Epidermal melanocyte (primary cell): ENCODE data around the gene CASP6.

Experiments
- DNase-seq: peaks from one replicate; pipeline ENCODE4 v3.0.0; 2011; ENCODE audit warnings: low spot score; ENCODE audit not compliant: insufficient read length

CASP6 gene

DNA sequence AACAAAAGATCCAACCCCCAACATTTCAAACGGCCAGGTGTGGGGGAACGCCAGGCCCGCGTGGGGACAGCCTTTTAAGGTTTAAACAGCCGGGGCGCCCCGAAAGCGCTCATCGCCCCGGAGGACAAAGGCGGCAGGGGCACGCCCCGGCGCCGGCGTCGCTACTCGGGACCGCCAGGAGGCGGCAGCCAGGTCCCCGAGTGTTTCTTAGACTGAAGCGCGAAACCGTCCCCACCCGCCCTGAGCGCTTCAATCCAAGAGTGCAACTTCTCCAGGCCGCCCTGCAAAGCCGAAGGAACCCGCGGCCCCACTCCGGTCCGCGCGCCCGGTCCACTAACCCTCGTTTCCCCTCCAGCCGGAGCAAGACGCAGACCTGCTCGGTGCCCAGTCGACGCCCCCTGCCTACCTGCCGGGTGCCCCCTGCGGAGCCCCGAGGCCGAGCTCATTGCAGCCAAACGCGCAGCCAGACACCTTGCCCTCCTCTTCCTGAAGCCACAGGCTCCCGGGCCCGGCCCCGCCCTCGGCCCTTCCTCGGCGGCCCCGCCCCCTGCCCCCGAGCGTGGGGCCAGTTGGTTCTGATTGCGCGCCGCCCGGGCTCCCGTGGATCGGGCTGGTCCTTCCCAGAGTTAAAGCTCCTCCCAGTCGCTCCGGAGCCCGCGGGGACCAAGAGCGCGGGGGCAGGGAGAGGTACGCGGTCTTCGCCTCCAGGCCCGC, at the start of gene CASP6:
TSS of gene CASP6 (minus strand) at position 496 of the 714 bp plus-strand sequence. CDS start at position 446, 50 bp downstream.
- DNase-seq: peak; percentile 65

DNA sequence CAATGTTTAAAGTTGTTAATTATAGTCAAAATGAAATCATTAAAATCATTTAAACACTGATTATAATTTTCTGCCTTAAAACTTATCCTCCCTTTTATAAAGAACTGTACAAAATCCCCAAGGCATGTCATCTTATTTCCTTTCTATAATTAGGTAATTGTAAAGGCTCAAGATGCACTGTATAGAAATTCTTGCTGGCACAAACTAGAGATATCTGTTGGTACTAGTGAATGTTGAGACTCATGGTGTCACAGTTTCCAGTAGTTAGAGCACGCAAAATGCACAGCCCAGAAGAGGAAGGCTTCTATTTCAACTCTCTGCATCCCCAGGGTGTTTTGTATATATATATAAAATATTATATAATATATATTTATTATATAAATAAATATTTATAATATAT, 49.3 kb upstream of the CASP6 start:
- no peak for DNase-seq

DNA sequence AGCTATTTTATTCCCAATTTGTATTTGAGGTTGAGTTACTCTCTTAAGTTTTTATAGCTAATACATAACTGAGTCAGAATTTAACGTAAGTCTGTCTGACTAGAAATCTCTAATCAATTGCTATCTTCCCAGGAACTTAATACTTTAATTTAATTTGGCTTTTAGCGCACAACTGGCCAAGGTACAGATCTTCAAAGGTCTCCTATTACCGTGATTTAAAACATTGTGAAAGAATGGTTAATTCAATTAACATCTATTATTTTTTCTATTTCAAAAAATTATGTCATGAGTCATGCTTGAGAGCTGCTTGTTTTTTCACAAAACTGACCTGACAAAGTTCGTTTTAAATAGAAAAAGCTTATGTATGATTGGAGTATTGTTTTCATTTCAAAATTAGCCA, 48.6 kb upstream of the CASP6 start:
- DNase-seq: no peak

DNA sequence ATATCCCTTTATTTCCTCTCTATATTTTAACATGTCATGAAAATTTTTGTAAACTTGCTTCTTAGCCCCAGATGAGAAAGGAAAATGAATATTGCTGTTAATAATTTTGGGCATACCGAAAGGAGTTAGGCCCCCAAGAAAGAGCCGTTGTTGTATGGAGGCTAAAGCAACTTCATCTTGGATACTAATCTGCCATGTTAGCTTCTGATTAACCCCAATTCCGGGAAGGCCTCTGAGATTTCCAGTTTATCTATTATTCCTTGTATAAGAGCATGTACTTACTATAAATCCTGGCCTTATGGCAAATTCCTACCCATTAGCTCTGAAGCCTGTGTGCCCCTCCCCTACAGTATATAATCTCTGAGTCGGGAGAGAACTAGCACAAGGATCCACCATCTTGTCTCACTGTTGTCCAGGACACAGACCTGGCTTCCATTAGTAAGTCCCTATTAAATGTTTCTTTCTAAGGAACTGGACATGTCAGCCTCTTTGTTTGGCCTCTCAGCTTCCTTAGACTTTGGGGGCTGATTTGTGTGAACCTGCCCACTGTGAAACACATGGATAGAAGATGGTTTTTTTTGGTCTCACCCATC, 47.5 kb upstream of the CASP6 start:
- DNase-seq: no peak

DNA sequence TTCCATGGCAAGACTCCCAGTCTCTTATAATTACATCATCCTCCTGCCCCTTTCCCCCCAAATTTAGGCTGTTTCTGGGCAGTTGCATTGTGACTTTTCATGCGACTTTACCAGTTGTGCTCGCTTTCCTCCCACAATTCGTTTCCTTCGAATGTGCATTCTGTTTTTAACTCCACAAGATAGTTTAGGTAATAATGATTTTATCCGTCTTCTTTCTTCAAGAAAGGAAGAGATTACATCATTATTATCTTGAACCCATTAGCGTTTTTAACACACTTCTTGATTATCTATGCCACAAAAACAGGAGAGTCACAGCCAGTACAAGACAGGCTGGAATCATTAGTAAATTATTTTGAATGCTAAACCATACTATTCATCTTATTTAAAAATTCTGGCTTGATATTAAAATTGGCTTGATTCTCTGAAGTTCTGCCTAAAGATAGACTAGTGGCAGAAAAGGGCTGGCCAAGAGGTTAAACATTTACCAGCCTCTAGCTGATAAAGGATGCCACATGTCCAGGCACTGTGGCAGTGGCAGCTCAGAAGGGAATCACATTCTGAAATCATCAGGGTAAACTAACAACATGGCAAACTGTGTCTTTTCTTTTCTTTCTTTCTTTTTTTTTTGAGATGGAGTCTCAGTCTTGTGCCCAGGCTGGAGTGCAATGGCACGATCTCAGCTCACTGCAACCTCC, 46.3 kb upstream of the CASP6 start:
- no peak for DNase-seq

DNA sequence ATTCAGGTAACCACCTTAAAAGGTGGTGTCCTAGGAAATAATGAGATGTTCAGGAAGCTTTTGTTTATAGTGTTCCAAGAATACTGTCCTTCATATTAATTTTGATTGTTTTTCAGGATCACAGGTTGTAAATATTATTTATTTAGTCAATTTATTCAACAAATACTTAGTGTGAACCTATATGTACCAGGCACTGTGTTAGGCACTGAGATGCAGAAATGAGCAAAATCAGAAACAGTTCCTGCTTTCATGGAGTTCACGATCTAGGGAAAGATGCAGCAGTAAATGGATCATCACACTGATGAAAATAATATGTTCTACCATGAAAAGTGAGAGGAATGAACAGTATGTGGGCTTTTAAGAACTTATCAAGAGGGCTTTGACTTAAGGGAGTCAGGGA, 44.9 kb upstream of the CASP6 start:
- DNase-seq: no peak

DNA sequence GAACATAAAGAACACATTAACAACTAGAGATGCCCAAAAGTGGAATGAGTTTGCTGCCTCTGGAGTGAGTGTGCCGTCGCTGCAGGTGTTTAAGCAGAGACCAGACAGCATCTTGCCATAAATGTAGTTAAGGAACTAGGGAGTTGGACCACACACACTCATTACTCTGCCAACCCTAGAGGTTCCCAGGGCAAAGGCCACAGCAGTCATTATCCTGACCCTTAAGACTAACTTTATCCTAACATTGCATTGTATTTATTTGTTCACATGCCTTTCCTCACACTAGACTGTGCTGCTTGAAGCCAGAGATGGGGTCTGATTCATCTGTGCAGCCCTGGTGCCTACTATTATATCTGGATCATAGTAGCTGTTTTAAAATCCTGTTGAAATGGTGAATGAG, 43.5 kb upstream of the CASP6 start:
- no peak for DNase-seq

DNA sequence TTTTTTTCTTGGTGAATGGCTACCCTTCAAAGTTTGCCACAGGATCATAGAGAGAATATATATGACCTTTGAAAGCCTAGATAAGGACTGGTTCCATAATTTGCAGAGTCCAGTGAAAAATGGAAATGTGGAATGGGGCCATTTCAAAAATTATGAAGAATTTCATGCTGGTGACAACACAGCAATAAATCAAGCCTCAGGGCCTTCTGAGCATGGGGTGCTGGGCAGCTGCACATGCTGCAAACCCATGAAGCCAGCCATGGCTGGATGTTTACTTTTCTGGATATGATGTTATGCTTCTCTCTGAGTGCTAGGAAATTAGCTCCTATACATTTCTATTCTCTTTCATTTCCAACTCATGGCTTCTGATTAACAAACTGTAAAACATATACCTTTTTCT, 42.6 kb upstream of the CASP6 start:
- DNase-seq: no peak

DNA sequence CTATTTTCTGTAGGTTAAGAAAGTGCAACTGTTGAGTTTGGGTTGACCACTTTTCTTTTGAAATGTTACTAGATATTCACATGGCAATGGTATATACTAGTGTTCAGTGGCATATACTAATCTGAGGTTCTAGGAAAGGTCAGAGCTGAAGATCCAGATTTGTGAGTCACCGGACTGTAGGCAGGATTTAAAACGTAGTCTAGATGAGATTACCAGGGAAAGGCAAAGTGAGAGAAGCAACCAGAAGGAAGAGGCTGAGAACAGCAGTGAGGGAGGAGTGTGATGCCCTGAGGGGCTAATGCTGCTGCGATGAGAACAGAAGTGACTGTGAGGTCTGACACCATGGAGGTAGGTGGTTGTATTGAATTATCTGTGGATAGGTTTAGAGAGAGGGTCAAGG, 36.3 kb upstream of the CASP6 start:
- DNase-seq: no peak

DNA sequence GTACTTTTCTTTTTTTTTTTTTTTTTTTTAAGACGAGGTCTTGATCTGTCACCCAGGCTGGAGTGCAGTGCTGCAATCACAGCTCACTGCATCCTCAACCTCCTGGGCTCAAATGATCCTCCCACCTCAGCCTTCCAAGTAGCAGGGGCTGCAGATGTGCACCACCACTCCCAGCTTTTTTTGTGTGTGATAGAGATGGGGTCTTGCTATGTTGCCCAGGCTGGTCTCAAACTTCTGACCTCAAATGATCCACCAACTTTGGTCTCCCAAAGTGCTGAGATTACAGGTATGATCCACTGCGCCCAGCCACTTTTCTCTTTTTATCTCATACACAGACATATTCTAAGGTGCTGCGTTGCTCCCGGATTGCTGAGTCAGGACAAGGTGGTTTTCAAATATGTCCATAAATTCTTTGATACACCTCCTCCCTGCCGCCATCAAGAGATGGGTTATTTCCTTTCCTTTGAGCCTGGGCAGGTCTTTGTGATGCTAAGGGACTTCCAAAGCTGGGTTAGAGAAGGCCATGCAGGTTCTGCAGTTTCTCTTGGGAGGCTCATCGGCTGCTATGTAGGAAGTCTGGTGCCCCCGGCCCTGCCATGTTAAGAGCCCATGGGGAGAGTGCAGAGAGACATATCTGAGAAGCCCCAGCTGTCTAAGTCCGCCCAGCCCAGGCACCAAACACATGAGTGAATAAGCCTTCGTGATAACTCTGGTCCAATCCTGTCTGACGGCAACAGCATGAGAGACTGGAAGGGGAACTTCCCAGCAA, 35.0 kb upstream of the CASP6 start:
- DNase-seq: no peak

DNA sequence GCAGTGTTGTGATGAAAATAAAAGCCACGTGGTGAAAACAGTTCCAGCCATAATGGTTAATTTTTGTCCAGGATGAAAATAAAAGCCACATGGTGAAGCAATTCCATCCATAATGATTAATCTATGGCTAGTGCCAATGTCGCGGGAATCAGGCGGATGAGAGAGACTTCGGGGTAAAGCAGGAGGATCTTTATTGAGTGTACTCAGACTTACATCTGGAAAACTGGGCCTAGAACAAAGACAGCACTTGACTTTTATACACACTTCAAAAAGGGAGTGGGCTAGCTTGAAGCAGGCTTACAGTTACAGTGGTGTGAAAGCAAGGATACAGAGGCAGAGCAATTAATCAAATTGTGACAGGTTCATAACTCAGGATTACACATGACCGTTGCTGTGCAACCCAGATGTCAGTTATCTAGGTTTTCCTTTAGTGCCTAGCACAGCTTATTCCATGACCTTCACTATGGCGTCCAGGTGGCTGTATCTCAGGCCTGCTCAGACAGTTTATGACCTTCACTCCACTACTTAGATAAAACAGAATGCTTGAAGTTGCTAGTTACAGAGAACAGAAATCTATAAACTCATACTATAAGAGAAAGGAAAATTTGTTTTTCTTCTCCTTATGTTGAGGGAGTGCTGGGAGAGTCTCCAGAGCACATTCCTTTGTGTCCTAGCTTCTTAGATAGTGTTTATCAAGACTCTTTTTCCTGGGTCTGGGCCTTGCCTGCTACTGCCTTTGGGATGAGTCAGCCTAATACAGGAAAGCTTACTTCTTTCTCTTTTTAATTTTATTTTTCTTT, 32.5 kb upstream of the CASP6 start:
- no peak for DNase-seq

DNA sequence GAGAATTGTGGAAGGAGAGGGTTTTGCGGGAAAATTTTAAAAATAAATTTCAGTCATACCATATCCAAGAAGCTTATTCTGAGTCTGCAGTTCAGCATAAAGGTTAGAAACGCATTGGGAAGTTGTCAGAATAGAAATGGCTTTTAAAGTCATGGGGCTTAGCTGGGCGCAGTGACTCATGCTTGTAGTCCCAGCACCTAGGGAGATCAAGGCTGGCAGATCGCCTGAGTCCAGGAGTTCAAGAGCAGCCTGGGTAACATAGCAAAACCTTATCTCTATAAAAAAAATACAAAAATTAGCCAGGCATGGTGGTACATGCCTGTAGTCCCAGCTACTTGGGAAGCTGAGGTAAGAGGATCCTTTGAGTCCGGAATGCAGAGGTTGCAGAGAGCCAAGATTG, 30.5 kb upstream of the CASP6 start:
- no peak for DNase-seq

DNA sequence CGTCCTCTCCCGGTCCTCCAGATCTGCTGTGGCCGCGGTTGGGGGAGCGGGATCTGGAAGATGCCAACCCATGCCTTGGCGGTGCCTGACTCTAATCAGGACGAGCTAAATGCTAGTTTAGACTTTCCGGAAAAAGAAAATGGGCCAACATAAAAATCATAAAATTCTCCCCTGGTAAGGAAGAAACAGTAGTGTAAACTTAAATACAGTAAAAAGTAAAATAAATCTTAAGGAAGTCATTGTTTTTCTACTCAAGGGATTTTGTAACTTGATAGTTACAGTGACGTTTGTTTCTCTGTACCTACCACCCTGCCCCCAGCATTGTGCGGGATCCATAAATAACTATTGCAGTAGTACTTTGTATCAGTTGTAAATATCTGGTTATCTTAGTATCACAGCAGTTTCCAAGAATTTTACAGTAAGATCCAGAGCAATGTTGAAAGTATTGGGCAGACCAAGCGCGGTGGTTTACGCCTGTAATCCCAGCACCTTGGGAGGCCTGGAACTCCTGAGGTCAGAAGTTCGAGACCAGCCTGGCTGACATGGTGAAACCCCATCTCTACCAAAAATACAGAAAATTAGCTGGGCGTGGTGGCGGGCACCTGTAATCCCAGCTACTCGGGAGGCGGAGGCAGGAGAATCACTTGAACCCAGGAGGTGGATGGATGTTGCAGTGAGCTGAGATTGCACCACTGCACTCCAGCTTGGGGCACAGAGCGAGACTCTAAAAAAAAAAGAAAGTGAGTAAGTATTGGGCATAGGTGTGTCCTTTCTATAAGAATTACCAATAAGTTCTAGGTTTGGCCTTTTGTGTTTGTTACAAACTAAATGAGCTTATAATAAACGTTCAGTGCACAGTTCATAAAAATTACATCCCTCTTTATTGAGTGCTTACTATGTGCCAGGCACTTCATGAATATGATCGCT, 27.6 kb upstream of the CASP6 start:
- no peak for DNase-seq

DNA sequence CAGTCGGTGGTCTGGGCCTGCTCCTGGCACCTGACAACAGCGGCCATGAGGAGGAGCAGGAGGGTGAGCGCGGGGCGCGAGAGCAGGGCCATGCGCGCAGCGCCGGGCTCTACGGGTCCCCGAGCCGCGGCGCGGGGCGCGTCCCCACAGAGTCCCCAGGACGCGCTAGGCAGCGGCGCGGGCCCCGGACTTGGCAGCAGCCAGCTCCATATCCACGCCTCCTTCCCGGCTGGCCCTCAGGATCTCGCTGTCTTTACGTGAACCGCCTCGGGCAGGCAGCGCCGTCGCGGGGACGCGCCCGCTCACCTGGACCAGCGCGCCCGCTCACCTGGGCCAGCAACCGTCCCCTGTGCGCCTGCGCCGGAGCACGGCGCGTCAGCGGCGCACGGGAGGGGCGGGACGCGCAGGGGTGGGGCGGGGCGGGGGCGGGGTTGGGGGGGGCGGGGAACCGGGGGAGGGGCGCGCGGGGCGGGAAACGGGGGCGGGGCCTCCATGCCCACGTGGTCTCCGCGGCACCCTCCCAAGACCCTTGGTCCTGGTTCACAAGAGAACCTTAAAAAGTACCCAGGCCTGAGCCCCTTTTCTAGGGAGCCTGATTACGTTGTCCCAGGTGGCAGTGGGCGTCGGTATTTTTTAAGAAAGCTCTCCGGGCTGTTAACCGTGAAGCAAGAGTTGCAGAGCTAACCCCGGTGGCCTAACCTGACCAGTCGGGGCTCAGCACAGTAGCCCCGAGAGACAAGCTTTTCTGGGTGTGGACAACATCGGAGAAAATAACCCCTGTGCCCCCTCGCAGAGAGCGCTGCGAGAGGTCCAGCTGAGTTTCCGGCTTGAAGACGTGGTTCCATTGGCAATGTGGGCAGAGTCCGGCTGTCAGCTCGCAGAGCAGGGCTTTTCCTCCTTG, 26.7 kb upstream of the CASP6 start, which contains the start of gene PLA2G12A:
TSS of gene PLA2G12A (minus strand) at position 353 of the 901 bp plus-strand sequence. CDS start at position 92, 261 bp downstream.
- DNase-seq: peak; percentile 38

DNA sequence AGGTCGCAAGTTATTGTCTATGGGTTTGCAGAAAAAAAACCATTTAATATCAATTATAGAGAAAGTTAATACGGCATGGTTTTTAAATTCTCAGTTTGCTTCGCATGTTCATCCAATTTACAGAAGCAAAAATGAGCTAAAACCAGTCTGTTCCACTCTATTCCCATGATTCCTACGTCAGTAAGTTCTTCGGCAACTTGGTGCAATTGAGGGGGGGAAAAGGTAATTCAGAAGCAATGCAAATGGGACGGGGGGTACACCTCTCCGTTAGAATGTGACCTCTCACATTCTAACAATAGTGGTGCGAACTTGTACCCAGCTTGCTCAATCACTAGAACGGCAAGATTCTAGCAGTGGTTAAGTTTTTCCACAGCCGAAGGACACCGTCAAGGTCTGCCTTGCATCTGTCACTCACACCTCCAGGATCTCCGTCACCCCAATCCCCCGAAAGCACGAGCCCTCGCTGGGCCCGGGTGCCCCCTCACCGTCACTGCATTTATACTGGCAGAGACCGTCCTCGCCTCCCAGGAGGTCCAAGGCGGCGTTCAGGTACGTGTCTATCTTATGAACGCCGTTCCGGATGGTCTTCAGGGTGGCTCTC, 26.0 kb upstream of the CASP6 start:
- DNase-seq: no peak

DNA sequence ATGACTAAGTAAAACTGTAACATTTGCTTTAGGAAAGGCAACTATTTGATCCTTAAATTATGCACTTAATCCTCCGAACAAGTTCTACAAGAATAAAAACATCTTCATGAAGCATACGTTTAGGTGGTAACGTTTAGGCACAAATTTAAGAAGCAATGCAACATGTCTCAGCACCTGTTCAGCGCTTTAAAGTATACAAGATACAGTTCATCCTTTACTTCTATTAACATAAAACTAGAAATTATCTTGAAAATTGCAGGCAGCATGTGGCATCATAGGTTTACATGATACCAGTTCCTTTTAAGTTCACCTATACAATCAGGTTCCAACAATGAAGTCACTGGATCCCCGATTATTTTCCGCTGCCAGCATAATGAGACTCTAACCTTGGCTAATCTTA, 25.1 kb upstream of the CASP6 start:
- no peak for DNase-seq

DNA sequence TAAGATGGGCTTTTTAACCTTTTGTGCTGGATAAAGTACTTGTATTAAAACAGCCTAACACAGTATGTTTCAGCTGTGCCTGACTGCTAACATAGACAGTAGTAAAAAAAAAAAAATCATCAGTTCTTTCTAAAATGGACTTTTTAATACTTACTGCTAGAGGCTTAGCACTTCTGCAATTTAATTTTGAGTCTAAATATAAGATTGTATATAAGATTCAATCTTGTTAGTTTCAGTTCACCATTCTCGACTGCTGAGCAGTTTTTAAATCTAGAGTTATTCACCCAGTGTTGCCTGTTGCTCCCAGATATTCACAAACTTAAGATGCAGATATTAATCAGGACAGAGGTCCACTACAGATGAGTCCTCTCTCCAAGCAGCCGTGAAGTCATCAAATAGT, 19.9 kb upstream of the CASP6 start:
- DNase-seq: no peak

DNA sequence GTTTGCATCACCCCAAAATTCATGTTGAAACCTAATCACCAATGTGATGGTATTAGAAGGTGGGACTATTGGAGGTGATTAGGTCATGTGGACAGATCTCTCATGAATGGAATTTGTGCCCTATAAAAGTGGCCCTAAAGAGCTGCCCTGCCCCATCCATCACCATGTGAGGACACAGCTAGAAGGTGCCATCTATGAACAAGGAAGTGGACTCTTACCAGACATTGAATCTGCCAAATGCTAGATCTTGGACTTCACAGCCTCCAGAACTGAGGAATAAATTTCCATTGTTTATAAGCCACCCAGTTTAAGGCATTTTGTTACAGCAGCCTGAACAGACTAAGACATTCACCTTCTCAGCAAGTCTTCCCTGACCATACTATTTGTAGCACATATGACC, 19.1 kb upstream of the CASP6 start:
- DNase-seq: no peak

DNA sequence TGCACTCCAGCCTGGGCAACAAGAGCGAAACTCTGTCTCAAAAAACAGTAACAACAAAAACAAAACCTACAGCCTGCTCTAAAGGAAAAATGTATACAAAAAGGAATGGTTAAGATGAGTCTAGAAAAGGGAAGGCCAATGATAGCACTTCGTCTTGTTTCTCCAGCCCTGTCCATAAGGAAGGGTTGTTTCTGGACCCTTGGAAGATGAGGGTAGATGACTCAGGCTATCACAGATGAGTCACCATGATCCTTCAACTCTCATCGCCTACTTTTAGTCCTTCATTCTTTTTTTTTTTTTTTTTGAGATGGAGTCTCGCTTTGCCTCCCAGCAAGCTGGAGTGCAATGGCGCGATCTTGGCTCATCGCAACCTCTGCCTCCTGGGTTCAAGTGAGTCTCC, 17.8 kb upstream of the CASP6 start:
- DNase-seq: no peak
